Loucy (cell line): ENCODE data around the gene ENTPD7.

Experiments
- H2AFZ ChIP-seq: fragments of 200-600 bp; sonication (generic); 2 replicates; pipeline ENCODE4 v1.6.0; 2016; ENCODE audit warnings: antibody characterized with exemption, mild to moderate bottlenecking, low read length, moderate library complexity
- H3F3A ChIP-seq: fragments of 200-600 bp; 2 replicates; pipeline ENCODE4 v1.6.0; 2016; ENCODE audit warnings: antibody characterized with exemption, low read depth, mild to moderate bottlenecking
- H3K27me3 ChIP-seq: fragments of 200-600 bp; sonication (generic); 2 replicates; pipeline ENCODE4 v1.6.1; 2014; ENCODE audit warnings: low read length, mild to moderate bottlenecking; ENCODE audit not compliant: insufficient read depth, poor library complexity, severe bottlenecking
- H3K36me3 ChIP-seq: fragments of 200-600 bp; sonication (generic); 2 replicates; pipeline ENCODE4 v1.6.1; 2016; ENCODE audit warnings: low read length; ENCODE audit not compliant: insufficient read depth
- H3K4me1 ChIP-seq: fragments of 200-600 bp; sonication (generic); 2 replicates; pipeline ENCODE4 v1.5.1; 2014; ENCODE audit warnings: low read length, mild to moderate bottlenecking; ENCODE audit not compliant: insufficient read depth, poor library complexity, severe bottlenecking
- H3K4me2 ChIP-seq: fragments of 200-600 bp; sonication (generic); 2 replicates; pipeline ENCODE4 v1.6.0; 2014; ENCODE audit warnings: antibody characterized with exemption, low read length, low read depth, mild to moderate bottlenecking; ENCODE audit not compliant: poor library complexity, severe bottlenecking
- H3K4me3 ChIP-seq: fragments of 200-600 bp; sonication (generic); 2 replicates; pipeline ENCODE4 v1.5.1; 2014; ENCODE audit warnings: low read length, mild to moderate bottlenecking, mixed read lengths; ENCODE audit not compliant: poor library complexity, severe bottlenecking
- H3K79me2 ChIP-seq: fragments of 200-600 bp; sonication (generic); 2 replicates; pipeline ENCODE4 v1.6.1; 2014; ENCODE audit warnings: low read length; ENCODE audit not compliant: insufficient read depth
- H3K9ac ChIP-seq: fragments of 200-600 bp; sonication (generic); 2 replicates; pipeline ENCODE4 v1.6.0; 2014; ENCODE audit warnings: mild to moderate bottlenecking, low read depth, low read length, moderate library complexity; ENCODE audit not compliant: poor library complexity, severe bottlenecking
- H3K9me2 ChIP-seq: fragments of 200-600 bp; sonication (generic); replicated peaks from 2 replicates; pipeline ENCODE4 v1.6.1; 2016; ENCODE audit warnings: low read depth, low read length, mixed read lengths
- H3K9me3 ChIP-seq: fragments of 200-600 bp; sonication (generic); 2 replicates; pipeline ENCODE4 v1.6.1; 2014; ENCODE audit warnings: mild to moderate bottlenecking, antibody characterized with exemption, low read length, low read depth; ENCODE audit not compliant: insufficient read depth
- H4K20me1 ChIP-seq: fragments of 200-600 bp; sonication (generic); 2 replicates; pipeline ENCODE4 v1.6.0; 2014; ENCODE audit warnings: antibody characterized with exemption, low read length, mild to moderate bottlenecking; ENCODE audit not compliant: insufficient read depth, poor library complexity, severe bottlenecking
- CTCF ChIP-seq: fragments of 200-600 bp; sonication (generic); conservative IDR thresholded peaks from 2 replicates; pipeline ENCODE4 v1.5.1; 2014; ENCODE audit warnings: mild to moderate bottlenecking, antibody characterized with exemption, low read length
- EZH2phosphoT487 ChIP-seq: fragments of 200-600 bp; IDR thresholded peaks from 2 replicates; pipeline ENCODE4 v1.6.1; 2018; ENCODE audit warnings: antibody characterized with exemption, mild to moderate bottlenecking, moderate library complexity, borderline replicate concordance

The ENTPD7 gene

GRCh38 chr10:99628923-99629624, 30.2 kb upstream of the ENTPD7 start:
- peaks cover 7% of the 10 kb centered on the region for H3K4me1 ChIP-seq
- H3K79me2 ChIP-seq, result no peaks in the 10 kb centered on the region
- no peaks in the 10 kb centered on the region for H4K20me1 ChIP-seq
- no peaks in the 10 kb centered on the region for H3F3A ChIP-seq
- no peak overlapping the region for H3K4me2 ChIP-seq
- no peaks in the 10 kb centered on the region for H3K9me3 ChIP-seq
- TF ChIP-seq EZH2phosphoT487, result no peak
- TF ChIP-seq CTCF, result no peak
- no peak overlapping the region for H3K4me3 ChIP-seq
- no peaks in the 10 kb centered on the region for H3K9me2 ChIP-seq
- H3K9ac ChIP-seq, result no peak overlapping the region
- H2AFZ ChIP-seq, result no peak overlapping the region
- H3K27me3 ChIP-seq, result no peaks in the 10 kb centered on the region
- H3K36me3 ChIP-seq, result no peaks in the 10 kb centered on the region

GRCh38 chr10:99629625-99629978, 29.7 kb upstream of the ENTPD7 start:
- Histone ChIP-seq H3K79me2 (no peaks in the 10 kb centered on the region), H3F3A (no peaks in the 10 kb centered on the region), H3K9me2 (no peaks in the 10 kb centered on the region), H3K9me3 (no peaks in the 10 kb centered on the region), H3K4me3 (no peak overlapping the region), H4K20me1 (no peaks in the 10 kb centered on the region), H3K27me3 (no peaks in the 10 kb centered on the region), H3K36me3 (no peaks in the 10 kb centered on the region), H3K4me1 (peaks cover 7% of the 10 kb centered on the region), H2AFZ (no peak overlapping the region), H3K4me2 (no peak overlapping the region), H3K9ac (no peak overlapping the region)
- TF ChIP-seq EZH2phosphoT487, result no peak
- no peak for TF ChIP-seq CTCF

GRCh38 chr10:99630433-99630832, 28.9 kb upstream of the ENTPD7 start:
- Histone ChIP-seq H3K4me2 (no peak overlapping the region), H3F3A (no peaks in the 10 kb centered on the region), H3K9ac (no peak overlapping the region), H2AFZ (peak overlapping the region; percentile 46; the same call in 1 of the 2 replicates), H3K4me3 (no peak overlapping the region), H3K4me1 (peaks cover 7% of the 10 kb centered on the region), H4K20me1 (no peaks in the 10 kb centered on the region), H3K36me3 (no peaks in the 10 kb centered on the region), H3K9me2 (no peaks in the 10 kb centered on the region), H3K79me2 (no peaks in the 10 kb centered on the region), H3K27me3 (no peaks in the 10 kb centered on the region), H3K9me3 (no peaks in the 10 kb centered on the region)
- TF ChIP-seq CTCF, result peak; percentile 77
- no peak for TF ChIP-seq EZH2phosphoT487
